H1 (cell line): ENCODE measurements around the gene TSSK6. TPM values are rescaled to one million over a fixed set of nuclear protein-coding genes. Genes with fewer than 3 reads are reported as not detected.

ENCODE experiments used
- CTCF ChIA-PET: fragments of 300-600 bp; sonication (Branson Sonifier 250); formaldehyde crosslinking; loops from one replicate; lab custom pipeline; 2021; ENCODE audit not compliant: partially characterized antibody; lab: Charles Lee
- POLR2A ChIA-PET: fragments of 300-600 bp; sonication (Branson Sonifier 250); formaldehyde crosslinking; loops from one replicate; lab custom pipeline; 2021; ENCODE audit warnings: inconsistent platforms; ENCODE audit not compliant: partially characterized antibody; lab: Charles Lee
- DNase-seq, 2 experiments: peaks; one replicate each; pipeline versions ENCODE4 v3.0.0 to v3.0.0-alpha.2; 2010 to 2022; ENCODE audit warnings: low spot score in 2 of 2, low read depth in 1 of 2, mixed read lengths in 1 of 2
- FAIRE-seq: peaks from 2 replicates; lab custom pipeline; 2011; peaks lifted over from hg19 to GRCh38; lab: Jason Lieb, UNC
- H2AFZ ChIP-seq: 2 replicates; pipeline ENCODE4 v1.8.1; 2012; ENCODE audit warnings: low read length, inconsistent platforms
- H2AK5ac ChIP-seq: 2 replicates; pipeline ENCODE4 v1.6.1; 2013; ENCODE audit warnings: low read depth, low read length
- H2BK120ac ChIP-seq: replicated peaks from 2 replicates; pipeline ENCODE3; 2013; ENCODE audit warnings: low read depth, low read length, inconsistent platforms
- H2BK12ac ChIP-seq: 2 replicates; pipeline ENCODE4 v1.6.1; 2013; ENCODE audit warnings: low read depth, low read length
- H2BK15ac ChIP-seq: 2 replicates; pipeline ENCODE4 v1.6.1; 2013; ENCODE audit warnings: low read length
- H2BK20ac ChIP-seq: 2 replicates; pipeline ENCODE4 v1.6.1; 2013; ENCODE audit warnings: low read length
- H2BK5ac ChIP-seq: 2 replicates; pipeline ENCODE4 v1.6.1; 2013; ENCODE audit warnings: low read depth, low read length
- H3K14ac ChIP-seq: 2 replicates; pipeline ENCODE4 v1.6.1; 2013; ENCODE audit warnings: inconsistent platforms; ENCODE audit not compliant: insufficient read length
- H3K18ac ChIP-seq: 2 replicates; pipeline ENCODE4 v1.6.1; 2013; ENCODE audit warnings: low read length; ENCODE audit errors: extremely low read depth
- H3K23ac ChIP-seq: 2 replicates; pipeline ENCODE4 v1.6.1; 2013; ENCODE audit warnings: inconsistent platforms; ENCODE audit not compliant: insufficient read length
- H3K23me2 ChIP-seq: 2 replicates; pipeline ENCODE4 v1.6.1; 2013; ENCODE audit warnings: low read depth, low read length
- H3K27ac ChIP-seq: 2 replicates; pipeline ENCODE4 v1.6.1; 2011; ENCODE audit warnings: low read depth, low read length, inconsistent platforms
- H3K27me3 ChIP-seq, 4 experiments: replicated peaks in 1 of 4; 1 replicate in 1 of 4; 2 replicates in 3 of 4; pipeline versions ENCODE4 v1.6.1 to v1.8.1; 2011 to 2013; ENCODE audit warnings: low read length in 3 of 4, mild to moderate bottlenecking in 3 of 4, inconsistent platforms in 2 of 4, mixed read lengths in 2 of 4, moderate library complexity in 1 of 4; ENCODE audit not compliant: control insufficient read depth in 3 of 4, insufficient read depth in 3 of 4; ENCODE audit errors: extremely low read depth in 1 of 4
- H3K36me3 ChIP-seq, 4 experiments: 2 replicates each; pipeline versions ENCODE4 v1.6.1 to v1.8.1; 2011 to 2013; ENCODE audit warnings: mild to moderate bottlenecking in 4 of 4, low read length in 3 of 4, moderate library complexity in 2 of 4, control low read depth in 1 of 4, inconsistent platforms in 1 of 4; ENCODE audit not compliant: insufficient read depth in 4 of 4, control insufficient read depth in 2 of 4
- H3K4ac ChIP-seq: replicated peaks from 2 replicates; pipeline ENCODE3; 2013; ENCODE audit warnings: low read length, low read depth, mixed read lengths, inconsistent platforms; ENCODE audit not compliant: insufficient read length
- H3K4me1 ChIP-seq, 4 experiments: replicated peaks in 1 of 4; 1 replicate in 1 of 4; 2 replicates in 3 of 4; pipeline versions ENCODE4 v1.6.1 to v1.8.1; 2011 to 2013; ENCODE audit warnings: low read length in 3 of 4, inconsistent platforms in 2 of 4, mixed read lengths in 1 of 4; ENCODE audit not compliant: insufficient read depth in 4 of 4, control insufficient read depth in 3 of 4
- H3K4me2 ChIP-seq, 2 experiments: 2 replicates each; pipeline versions ENCODE4 v1.6.1 to v1.8.1; 2011 to 2013; ENCODE audit warnings: low read depth in 2 of 2, low read length in 2 of 2, control low read depth in 1 of 2, inconsistent platforms in 1 of 2, mild to moderate bottlenecking in 1 of 2; ENCODE audit not compliant: insufficient read depth in 1 of 2
- H3K4me3 ChIP-seq, 4 experiments: fragments of 200-600, 300-600 bp in 1 of 4; sonication (generic), shearing (Covaris generic), sonication (Bioruptor Twin) in 1 of 4; 2 replicates each; pipeline versions ENCODE4 v1.5.1 to v1.8.1; 2011 to 2016; ENCODE audit warnings: low read length in 4 of 4, low read depth in 3 of 4, control low read depth in 2 of 4, inconsistent platforms in 2 of 4, mild to moderate bottlenecking in 2 of 4, mixed read lengths in 1 of 4, moderate library complexity in 1 of 4; ENCODE audit not compliant: insufficient read depth in 2 of 4; ENCODE audit errors: extremely low read depth in 1 of 4
- H3K56ac ChIP-seq: replicated peaks from 2 replicates; pipeline ENCODE3; 2013; ENCODE audit warnings: low read depth, mild to moderate bottlenecking, mixed read lengths, low read length, inconsistent platforms; ENCODE audit not compliant: insufficient read length
- H3K79me1 ChIP-seq: 2 replicates; pipeline ENCODE4 v1.6.1; 2013; ENCODE audit warnings: low read depth, low read length, control low read depth
- H3K79me2 ChIP-seq, 2 experiments: 2 replicates each; pipeline versions ENCODE4 v1.6.1 to v1.8.1; 2012 to 2013; ENCODE audit warnings: low read length in 2 of 2, mild to moderate bottlenecking in 2 of 2, inconsistent platforms in 1 of 2; ENCODE audit not compliant: insufficient read depth in 2 of 2, control insufficient read depth in 1 of 2
- H3K9ac ChIP-seq, 4 experiments: replicated peaks in 1 of 4; 1 replicate in 1 of 4; 2 replicates in 3 of 4; pipeline versions ENCODE4 v1.6.1 to v1.8.1; 2011 to 2013; ENCODE audit warnings: low read depth in 3 of 4, low read length in 3 of 4, control low read depth in 2 of 4, mild to moderate bottlenecking in 2 of 4, moderate library complexity in 2 of 4, inconsistent platforms in 1 of 4; ENCODE audit errors: extremely low read depth in 1 of 4
- H3K9me3 ChIP-seq, 2 experiments: 2 replicates each; pipeline versions ENCODE4 v1.6.1 to v1.8.1; 2012 to 2013; ENCODE audit warnings: mild to moderate bottlenecking in 2 of 2, moderate library complexity in 2 of 2, control low read depth in 1 of 2, inconsistent platforms in 1 of 2, low read depth in 1 of 2, low read length in 1 of 2, mixed read lengths in 1 of 2; ENCODE audit not compliant: insufficient read depth in 2 of 2
- H4K20me1 ChIP-seq, 2 experiments: replicated peaks in 1 of 2; 2 replicates each; pipeline versions ENCODE3 to v1.8.1; 2011 to 2013; ENCODE audit warnings: inconsistent platforms in 2 of 2, low read length in 2 of 2, mild to moderate bottlenecking in 1 of 2; ENCODE audit not compliant: insufficient read depth in 2 of 2, control insufficient read depth in 1 of 2
- H4K5ac ChIP-seq: 2 replicates; pipeline ENCODE4 v1.6.1; 2013; ENCODE audit warnings: low read length, low read depth, mixed read lengths, inconsistent platforms; ENCODE audit not compliant: insufficient read length
- H4K8ac ChIP-seq: 2 replicates; pipeline ENCODE4 v1.8.0; 2013; ENCODE audit warnings: mild to moderate bottlenecking, moderate library complexity, low read length, inconsistent platforms; ENCODE audit not compliant: insufficient read depth; ENCODE audit errors: extremely low read depth
- H4K91ac ChIP-seq: replicated peaks from 2 replicates; pipeline ENCODE3; 2013; ENCODE audit warnings: low read length, mixed read lengths, inconsistent platforms; ENCODE audit not compliant: insufficient read length
- CREB1 ChIP-seq: IDR thresholded peaks from 2 replicates; pipeline ENCODE4 v1.6.1; 2012; ENCODE audit warnings: inconsistent platforms
- SUZ12 ChIP-seq: fragments of 200-600 bp; sonication (generic); IDR thresholded peaks from 2 replicates; pipeline ENCODE4 v1.6.1; 2012; ENCODE audit warnings: mild to moderate bottlenecking, inconsistent platforms, low read length, moderate library complexity, mixed read lengths
- TEAD4 ChIP-seq: IDR thresholded peaks from 2 replicates; pipeline ENCODE4 v1.6.1; 2012; ENCODE audit warnings: low read depth, low read length, inconsistent platforms, mixed read lengths
- WGBS, 2 experiments: shearing (Covaris generic) in 1 of 2; methylation state at CpG; one replicate each; pipeline versions ENCODE4 v1.1.6 to v1.1.7; 2013 to 2015; ENCODE audit warnings: low lambda C conversion rate in 2 of 2, mixed read lengths in 2 of 2, inconsistent platforms in 1 of 2, low coverage in 1 of 2, missing lambda C conversion rate in 1 of 2; ENCODE audit not compliant: insufficient replicate concordance in 2 of 2, insufficient coverage in 1 of 2, insufficient read length in 1 of 2; ENCODE audit errors: extremely low coverage in 1 of 2, missing lambda C conversion rate in 1 of 2; 5-methylcytosine and 5-hydroxymethylcytosine counted together
- polyA plus RNA-seq, 7 experiments: library from polyadenylated mRNA; depleted of rRNA in 3 of 7; stranded (reverse) in 5 of 7; unstranded in 2 of 7; fragments of >200 nt in 5 of 7; fragments of 200-250 nt in 2 of 7; gene quantifications; 1 replicate in 5 of 7; 2 replicates in 1 of 7; 4 replicates in 1 of 7; pipeline versions ENCODE4 v1.2.1 to v1.2.3, GENCODE V29; 2011 to 2013; ENCODE audit warnings: missing spikeins in 2 of 7, mixed read lengths in 2 of 7
- total RNA-seq: library from RNA; stranded (reverse); fragmentation: NEBNext Ultra II Directional; extraction: Animal tissue kit (Norgen Biotek cat#: 25700); gene quantifications from 2 replicates; pipeline ENCODE4 v1.2.1, GENCODE V29; 2021

TSSK6 gene
- total and polyA plus RNA-seq, 2 of the 8 experiments (the other 6 are each of a cell fraction or from before 2014, with no cell fraction given): 3.6 to 7.8 TPM

GRCh38 chr19:19541616-19542015 lies 26.3 kb upstream of the TSSK6 start:
- POLR2A ChIA-PET: interaction anchor here (0.6 to 1.6 kb wide), 6 partner anchors 9 to 87 kb away, joined by 3 to 5 read pairs (median 4); partner anchors contain the start of genes LPAR2, NDUFA13 and TSSK6
- TF ChIP-seq SUZ12 (no peak), CREB1 (no peak), TEAD4 (no peak)

More at GRCh38 chr19:19541616-19542015, 26.3 kb upstream of the TSSK6 start:
- no peak overlapping the region for H2AK5ac ChIP-seq
- H3K79me2 ChIP-seq: no peaks in the 10 kb centered on the region
- no peak overlapping the region for H2BK120ac ChIP-seq
- H3K9ac ChIP-seq: no peak overlapping the region
- no peak overlapping the region for H3K27ac ChIP-seq
- H2BK20ac ChIP-seq: no peak overlapping the region
- no peaks in the 10 kb centered on the region for H3K36me3 ChIP-seq
- H3K56ac ChIP-seq: no peak overlapping the region
- no peak overlapping the region for H4K8ac ChIP-seq
- CTCF ChIA-PET: interaction anchor here (0.6 to 8.2 kb wide), 8 partner anchors 9 to 459 kb away, joined by 3 to 104 read pairs (median 4); partner anchors contain the start of gene YJEFN3
- no peak overlapping the region for H3K14ac ChIP-seq
- H2BK15ac ChIP-seq: no peak overlapping the region
- H4K20me1 ChIP-seq: peaks cover 3% of the 10 kb centered on the region in 2 experiments
- no peak overlapping the region for H3K4me3 ChIP-seq
- no peak for DNase-seq
- H3K23me2 ChIP-seq: peaks cover 9% of the 10 kb centered on the region; the same call in 1 of the 2 replicates
- H2AFZ ChIP-seq: no peak overlapping the region
- H3K9me3 ChIP-seq: peaks cover 0 to 4% of the 10 kb centered on the region in 2 experiments; a peak in 1 of 4 replicates
- peaks cover 6 to 26% (median 20%) of the 10 kb centered on the region in 4 experiments for H3K27me3 ChIP-seq
- H2BK12ac ChIP-seq: no peak overlapping the region
- H4K5ac ChIP-seq: no peak overlapping the region
- H3K4me2 ChIP-seq: peak overlapping the region in 1 of 2 experiments; percentile 52; a peak in 2 of 4 replicates
- no peak overlapping the region; the same call in 1 of the 2 replicates for H3K18ac ChIP-seq
- no peaks in the 10 kb centered on the region for H3K79me1 ChIP-seq
- no peak overlapping the region for H4K91ac ChIP-seq
- H2BK5ac ChIP-seq: no peak overlapping the region
- no peak for FAIRE-seq
- 93% methylated on average over 15 of the region's 16 CpGs; no CpG with 5 or more reads in 1 of the 2 experiments for whole genome bisulfite sequencing, 2 experiments
- no peak overlapping the region for H3K4ac ChIP-seq
- H3K4me1 ChIP-seq: peaks cover 0 to 8% (median 3%) of the 10 kb centered on the region in 4 experiments; a peak in 3 of 7 replicates
- H3K23ac ChIP-seq: no peak overlapping the region
